Daoy (cell line): ENCODE data around the gene GNG13. TPM values are rescaled to one million over a fixed set of nuclear protein-coding genes. Genes with fewer than 3 reads are reported as not detected.

ENCODE experiments used
- DNase-seq: peaks from one replicate; pipeline ENCODE4 v3.0.0-alpha.2; 2015; ENCODE audit warnings: low read depth
- total RNA-seq: library from RNA; depleted of rRNA; stranded (reverse); fragments of >200 nt; shearing (Covaris generic); gene quantifications from 2 replicates; pipeline ENCODE4 v1.2.3, GENCODE V29; 2014

The GNG13 gene
- total RNA-seq, 1 experiment from 2014 or later, result not detected

DNA sequence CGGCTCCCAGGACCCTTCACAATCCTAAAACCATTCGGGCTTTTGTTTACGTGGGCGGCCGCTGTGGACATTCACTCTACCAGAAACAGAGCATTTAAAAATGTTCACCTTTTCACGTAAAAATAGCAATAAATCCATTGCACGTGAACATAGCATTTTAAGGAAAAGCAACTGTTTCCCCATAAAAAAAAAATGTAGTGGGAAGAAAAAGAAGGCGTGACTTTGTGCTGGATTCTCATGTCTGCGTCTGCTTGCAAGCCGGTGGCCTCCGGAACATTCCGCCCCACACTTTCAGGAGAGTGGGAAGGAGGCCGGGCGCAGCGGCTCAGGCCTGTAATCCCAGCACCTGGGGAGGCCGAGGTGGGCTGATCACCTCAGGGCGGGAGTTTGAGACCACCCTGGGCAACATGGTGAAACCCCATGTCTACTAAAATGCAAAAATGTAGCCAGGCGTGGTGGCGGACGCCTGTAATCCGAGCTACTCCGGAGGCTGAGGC is 13.4 kb upstream of the GNG13 start:
- no peak for DNase-seq

- DNase-seq, result peak; percentile 61
These were observed 12.8 kb upstream of the GNG13 start for GRCh38 chr16:813204-813915.

DNA sequence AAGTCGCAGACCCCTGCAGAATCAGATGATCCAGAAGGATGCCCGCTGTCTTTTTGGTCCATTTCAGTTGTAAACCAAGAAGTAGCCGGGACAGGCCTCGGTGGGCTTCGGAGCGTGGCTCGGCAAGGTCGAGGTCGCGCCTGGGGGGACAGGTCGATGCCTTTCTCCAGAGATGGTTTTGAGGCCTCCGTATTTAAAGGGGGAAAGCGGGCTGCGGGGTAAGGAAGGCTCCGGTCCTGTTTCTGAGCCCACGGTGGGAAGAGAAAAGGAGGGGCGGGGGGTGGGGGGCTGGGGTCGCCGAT is 7.5 kb upstream of the GNG13 start:
- no peak for DNase-seq

- peak; percentile 96 for DNase-seq
These were observed 7.0 kb upstream of the GNG13 start for GRCh38 chr16:807347-808084.

DNA sequence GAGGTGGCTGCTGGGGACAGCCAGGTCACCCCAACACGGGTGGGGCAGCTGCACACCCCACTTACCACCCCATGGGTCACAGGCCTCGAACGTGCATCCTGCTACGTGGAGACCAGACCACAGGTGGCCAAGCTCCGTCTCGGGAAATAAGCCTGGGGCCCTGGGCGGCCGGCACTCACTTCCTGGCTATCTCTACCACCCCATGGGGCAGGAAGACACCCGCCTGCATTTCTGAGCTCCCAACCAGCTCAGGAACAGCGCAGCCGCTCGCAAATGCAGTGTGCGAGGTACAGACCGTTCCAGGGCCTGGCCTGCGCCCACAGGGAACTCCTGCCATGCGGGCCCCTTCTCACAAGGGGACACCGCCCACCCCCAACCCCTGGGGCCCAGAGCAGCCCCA is 4.9 kb upstream of the GNG13 start:
- DNase-seq, result no peak

DNA sequence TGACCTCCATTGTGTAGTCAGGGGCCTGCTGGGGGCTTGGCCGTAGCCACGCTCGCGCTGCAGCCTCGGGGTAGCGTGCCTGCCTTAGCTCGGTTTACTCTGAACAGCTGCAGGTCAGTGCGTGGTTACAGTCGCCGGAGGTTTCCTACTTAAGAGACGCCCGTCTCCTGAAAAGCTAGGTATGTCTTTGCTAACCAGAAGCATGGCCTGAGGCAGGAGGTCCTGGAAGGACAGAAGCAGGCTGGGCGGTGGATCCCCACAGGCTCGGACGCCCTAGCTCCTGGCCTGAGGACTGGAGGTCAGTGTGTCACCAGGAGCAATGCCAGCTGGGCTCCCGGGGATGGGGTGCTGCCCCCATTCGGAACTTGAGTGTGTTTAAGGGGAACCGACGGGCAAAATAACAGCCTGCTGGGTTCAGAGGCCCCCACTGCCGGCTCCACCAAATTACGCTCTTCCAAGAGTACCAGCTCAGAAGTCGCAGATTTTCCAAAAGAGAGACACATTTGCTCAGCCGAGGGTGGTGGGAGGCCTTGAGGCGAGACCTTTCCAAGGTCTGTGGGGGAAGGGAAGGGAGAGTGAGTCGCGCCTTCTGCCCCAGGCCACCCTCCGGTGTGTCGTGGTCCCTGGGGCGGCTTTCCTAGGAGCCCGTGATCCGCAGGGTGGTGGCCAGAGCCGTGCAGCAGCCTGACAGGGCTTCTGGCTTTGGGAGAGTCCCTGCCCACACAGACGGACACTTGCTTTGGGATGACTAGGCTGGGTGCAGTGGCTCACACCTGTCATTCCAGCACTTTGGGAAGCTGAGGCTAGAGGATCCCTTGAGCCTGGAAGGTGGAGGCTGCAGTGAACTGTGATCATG is 3.9 kb upstream of the GNG13 start:
- no peak for DNase-seq

GRCh38 chr16:803754-804080 is 3.2 kb upstream of the GNG13 start:
- DNase-seq, result no peak

DNA sequence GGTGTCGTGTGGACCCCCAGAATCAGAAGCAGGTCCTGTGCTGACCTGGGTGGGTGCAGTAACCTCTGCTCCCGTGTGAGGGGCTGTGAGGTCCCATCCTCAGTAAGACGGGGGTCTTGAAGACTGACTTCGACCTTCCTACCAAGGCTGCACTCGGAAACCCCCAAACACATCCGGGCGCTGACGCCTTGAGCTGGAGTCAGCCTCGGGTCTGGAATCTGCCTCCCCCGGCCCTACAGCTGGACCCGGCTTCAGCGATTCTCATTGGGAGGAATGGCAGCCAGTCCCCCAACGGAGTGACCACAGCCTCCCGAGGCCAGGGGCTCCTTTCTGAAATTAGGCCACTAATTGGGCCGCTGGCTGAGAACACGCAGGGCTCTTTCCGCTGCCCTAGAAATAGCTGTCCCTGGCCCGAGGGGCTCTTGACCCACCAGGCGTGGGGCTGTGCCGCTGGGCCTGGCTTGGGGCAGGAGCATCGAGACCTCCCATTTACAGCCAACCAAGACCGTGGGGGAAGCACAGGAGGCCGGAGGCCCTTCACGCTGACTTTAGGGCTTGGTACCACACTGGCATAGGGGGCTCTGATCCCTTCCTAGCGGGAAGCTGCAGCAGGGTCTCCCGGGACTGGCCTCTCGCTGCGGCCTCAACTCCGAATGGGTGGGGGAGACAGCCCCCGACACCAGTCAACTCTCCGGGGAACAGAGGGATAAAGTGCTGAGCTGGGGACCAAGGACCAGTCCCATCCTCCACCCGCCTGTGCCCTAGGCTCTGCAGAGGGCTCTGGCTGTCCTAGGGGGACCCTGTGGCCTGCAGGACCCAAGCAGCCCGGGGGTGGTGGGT is 2.6 kb upstream of the GNG13 start:
- no peak for DNase-seq

GRCh38 chr16:802461-802860 is 1.9 kb upstream of the GNG13 start:
- DNase-seq, result no peak

- DNase-seq, result no peak
These were observed 1.2 kb upstream of the GNG13 start for GRCh38 chr16:801584-802363.

DNA sequence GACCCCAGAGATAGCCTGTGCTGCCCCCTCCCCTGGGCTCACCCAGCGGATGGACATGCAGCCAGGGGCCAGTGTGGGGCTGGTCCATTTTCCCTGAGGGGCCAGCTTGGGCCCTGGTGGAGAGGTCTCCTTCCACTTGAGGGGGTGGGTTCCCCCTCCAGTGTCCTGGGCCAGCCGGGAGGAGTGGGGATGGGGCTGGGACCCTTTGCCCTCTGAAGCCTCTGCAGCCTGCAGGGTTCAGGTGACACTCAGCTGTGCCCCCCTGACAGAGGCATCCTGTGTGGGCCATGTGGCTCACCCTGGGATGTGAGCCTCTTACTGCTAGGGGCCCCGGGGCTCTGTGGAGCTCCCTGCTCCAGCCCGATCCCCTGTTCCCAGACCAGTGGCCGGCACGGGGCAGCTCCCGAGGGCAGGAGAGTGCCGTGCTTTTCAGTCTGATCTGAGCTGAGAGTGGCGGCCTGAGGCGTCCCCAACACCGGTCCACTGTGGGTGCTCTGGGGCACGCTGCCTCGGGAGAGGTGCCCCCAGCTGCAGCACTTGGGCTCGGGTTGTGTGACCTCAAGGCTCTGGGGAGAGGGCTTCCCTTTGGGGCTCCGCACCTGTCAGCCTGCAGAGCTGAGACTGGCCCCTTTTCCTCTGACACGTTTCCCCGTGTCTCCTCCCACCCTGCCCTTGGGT is 439 bp upstream of the GNG13 start:
- no peak for DNase-seq

- DNase-seq, result no peak
These were observed 1.2 kb downstream of the GNG13 start for GRCh38 chr16:799111-799947.

DNA sequence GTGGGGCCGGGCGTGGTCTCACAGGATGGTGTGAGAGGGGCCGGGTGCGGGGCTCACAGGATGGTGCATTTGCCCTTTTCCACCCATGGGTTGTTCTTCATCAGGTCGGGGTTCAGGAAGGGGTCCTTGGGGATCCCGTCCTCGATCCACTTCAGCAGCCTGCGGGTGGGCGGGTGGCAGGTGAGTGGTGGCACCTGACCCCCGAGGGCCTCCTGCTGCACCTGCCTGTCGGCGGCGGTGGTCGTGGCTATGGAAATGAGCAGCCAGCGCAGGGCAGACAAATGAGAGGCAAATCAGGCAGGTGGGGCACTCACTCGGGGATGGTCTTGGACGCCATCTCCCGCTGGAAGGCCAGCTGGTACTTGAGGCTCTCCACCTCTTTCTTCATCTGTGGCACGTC is 1.9 kb downstream of the GNG13 start:
- DNase-seq, result no peak

GRCh38 chr16:797686-798085 is 2.8 kb downstream of the GNG13 start:
- DNase-seq, result no peak

- DNase-seq, result no peak
These were observed 3.5 kb downstream of the GNG13 start for GRCh38 chr16:797120-797420.

DNA sequence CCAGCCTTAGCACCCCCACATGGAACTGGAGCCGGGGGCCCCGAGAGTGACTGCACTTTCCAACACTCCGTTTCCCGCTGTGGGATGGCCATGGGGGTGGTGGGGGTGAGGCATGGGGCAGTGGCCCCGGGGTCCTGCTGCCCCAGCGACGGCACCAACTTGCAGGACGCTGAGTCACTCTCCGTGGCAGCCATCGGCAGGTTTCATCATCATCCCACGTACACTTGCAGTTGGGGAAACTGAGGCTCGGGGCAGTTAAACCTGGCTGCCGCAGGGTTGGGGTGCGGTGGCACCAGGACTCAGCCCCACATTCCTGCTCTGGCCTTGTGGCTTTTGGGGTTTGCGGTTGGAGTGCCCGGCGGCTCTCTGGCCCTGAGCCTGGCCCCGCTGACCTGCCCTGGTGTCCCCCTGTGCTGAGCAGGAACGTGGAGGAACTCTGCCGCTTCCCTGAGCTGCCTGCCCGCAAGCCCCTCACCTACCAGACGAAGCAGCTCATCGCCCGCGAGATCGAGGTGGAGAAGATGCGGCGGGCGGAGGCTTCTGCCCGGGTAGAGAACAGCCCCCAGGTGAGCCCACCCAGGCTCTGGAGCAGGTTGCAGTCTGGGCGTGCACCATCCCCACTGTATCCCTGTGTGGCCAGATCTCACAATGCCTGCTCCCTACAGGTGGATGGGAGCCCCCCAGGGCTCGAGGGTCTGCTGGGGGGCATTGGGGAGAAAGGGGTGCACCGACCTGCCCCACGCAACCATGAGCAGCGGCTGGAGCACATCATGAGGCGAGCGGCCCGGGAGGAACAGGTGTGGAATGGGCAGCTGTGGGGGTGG is 4.0 kb downstream of the GNG13 start:
- DNase-seq, result no peak

DNA sequence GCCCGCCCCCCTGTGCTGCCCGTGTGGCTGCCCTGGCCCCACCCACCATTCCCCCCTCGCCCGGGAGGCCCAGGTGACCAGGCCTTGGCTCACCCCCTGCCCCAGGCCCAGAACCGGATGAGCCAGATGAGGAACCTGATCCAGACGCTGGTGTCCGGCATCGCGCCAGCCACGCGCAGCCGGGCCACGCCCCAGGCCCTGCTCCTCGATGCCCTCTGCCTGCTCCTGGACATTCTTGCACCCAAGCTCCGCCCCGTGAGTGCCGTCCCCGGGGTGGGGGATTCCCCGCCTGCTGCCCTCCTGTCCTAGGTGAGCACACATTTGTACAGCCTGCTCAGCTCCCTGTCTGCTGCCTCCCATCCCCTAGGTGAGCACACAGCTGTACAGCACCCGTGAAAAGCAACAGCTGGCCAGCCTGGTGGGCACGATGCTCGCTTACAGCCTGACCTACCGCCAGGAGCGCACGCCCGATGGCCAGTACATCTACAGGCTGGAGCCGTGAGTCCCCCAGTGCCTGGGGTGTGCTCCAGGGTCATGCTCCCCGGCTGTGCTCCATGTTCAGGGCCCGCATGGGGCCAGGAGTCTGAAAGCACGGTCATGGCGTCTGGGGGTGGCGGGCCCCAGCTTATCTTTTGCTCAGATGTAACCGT is 4.8 kb downstream of the GNG13 start:
- DNase-seq, result peak; percentile 74

GRCh38 chr16:794853-795466 is 5.6 kb downstream of the GNG13 start:
- DNase-seq, result no peak
